Mammary epithelial cell (primary cell): Measurements from ENCODE around the gene CORO1C.
"Not testable (repeated sequence)": the region's sequence is repeated elsewhere in the genome, so short reads cannot be mapped to it uniquely, and the experiment has no call there.

Source experiments
- EZH2 ChIP-seq: IDR thresholded peaks from 2 replicates; pipeline ENCODE4 v1.6.1; 2012; ENCODE audit warnings: low read length, inconsistent platforms, borderline replicate concordance
- TF ChIP-seq, protein P1 (sequence below), 2 donors: IDR thresholded peaks in 1 of 2; conservative IDR thresholded peaks in 1 of 2; 2 replicates each; pipeline ENCODE4 v1.5.1; 2011 to 2012; ENCODE audit warnings: inconsistent platforms in 2 of 2, low read length in 2 of 2, mild to moderate bottlenecking in 2 of 2, control low read depth in 1 of 2, low read depth in 1 of 2; ENCODE audit not compliant: insufficient read depth in 1 of 2; ENCODE audit errors: extremely low read depth in 1 of 2

DNA sequence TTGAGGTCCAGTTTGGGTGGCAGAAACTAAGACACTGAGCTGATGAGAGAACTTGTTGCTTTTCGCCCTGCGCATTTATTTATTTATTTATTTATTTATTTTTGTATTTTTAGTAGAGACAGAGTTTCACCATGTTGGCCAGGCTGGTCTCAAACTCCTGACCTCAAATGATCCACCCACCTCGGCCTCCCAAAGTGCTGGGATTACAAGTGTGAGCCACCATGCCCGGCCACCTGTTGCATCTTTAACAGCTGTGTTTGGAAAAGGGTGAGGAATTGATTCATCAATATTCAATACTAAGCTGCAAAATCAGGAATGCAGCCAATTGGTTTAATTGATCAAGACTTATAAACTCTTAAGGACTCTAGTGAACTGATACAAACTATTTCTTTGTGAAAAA, 73.2 kb downstream of the CORO1C start:
- TF ChIP-seq, protein P1, sequence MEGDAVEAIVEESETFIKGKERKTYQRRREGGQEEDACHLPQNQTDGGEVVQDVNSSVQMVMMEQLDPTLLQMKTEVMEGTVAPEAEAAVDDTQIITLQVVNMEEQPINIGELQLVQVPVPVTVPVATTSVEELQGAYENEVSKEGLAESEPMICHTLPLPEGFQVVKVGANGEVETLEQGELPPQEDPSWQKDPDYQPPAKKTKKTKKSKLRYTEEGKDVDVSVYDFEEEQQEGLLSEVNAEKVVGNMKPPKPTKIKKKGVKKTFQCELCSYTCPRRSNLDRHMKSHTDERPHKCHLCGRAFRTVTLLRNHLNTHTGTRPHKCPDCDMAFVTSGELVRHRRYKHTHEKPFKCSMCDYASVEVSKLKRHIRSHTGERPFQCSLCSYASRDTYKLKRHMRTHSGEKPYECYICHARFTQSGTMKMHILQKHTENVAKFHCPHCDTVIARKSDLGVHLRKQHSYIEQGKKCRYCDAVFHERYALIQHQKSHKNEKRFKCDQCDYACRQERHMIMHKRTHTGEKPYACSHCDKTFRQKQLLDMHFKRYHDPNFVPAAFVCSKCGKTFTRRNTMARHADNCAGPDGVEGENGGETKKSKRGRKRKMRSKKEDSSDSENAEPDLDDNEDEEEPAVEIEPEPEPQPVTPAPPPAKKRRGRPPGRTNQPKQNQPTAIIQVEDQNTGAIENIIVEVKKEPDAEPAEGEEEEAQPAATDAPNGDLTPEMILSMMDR (conservative IDR thresholded peaks at IDR 0.05 in 1 of 2, IDR thresholded peaks at IDR 0.05 in 1 of 2; ENCODE audit: extremely low read depth in 1 of 2, insufficient read depth in 1 of 2, low read depth in 1 of 2, low read length in 2 of 2), result not testable (repeated sequence)
- TF ChIP-seq EZH2, result not testable (repeated sequence)
